ENCODE results near the gene ATP8A2.

The ATP8A2 gene

GRCh38 chr13:26030331-26030730, 658.6 kb downstream of the ATP8A2 start:
- TF ChIP-seq MYC (IDR thresholded peaks at IDR 0.05; ENCODE audit: low read depth, low read length): no peak
- TF ChIP-seq MAX (IDR thresholded peaks at IDR 0.05; ENCODE audit: low read depth, low read length): no peak
- TF ChIP-seq CTCF (IDR thresholded peaks at IDR 0.05; ENCODE audit: low read depth, low read length): no peak
- TF ChIP-seq POLR2A (IDR thresholded peaks at IDR 0.05; ENCODE audit: extremely low read depth, insufficient read length): no peak

GRCh38 chr13:26034018-26034417, 662.2 kb downstream of the ATP8A2 start:
- no peak overlapping the region for H3K4me3 ChIP-seq (ENCODE audit: low read depth, low read length)
- no peak for TF ChIP-seq CTCF (IDR thresholded peaks at IDR 0.05; ENCODE audit: low read depth, low read length)
- DNase-seq (ENCODE audit: low read depth): no peak

More at GRCh38 chr13:26030331-26030730, 658.6 kb downstream of the ATP8A2 start:
- H3K4me3 ChIP-seq (ENCODE audit: low read depth, low read length): no peak overlapping the region
- no peak for DNase-seq (ENCODE audit: low read depth)

GRCh38 chr13:26036383-26036782, 664.6 kb downstream of the ATP8A2 start:
- H3K4me3 ChIP-seq (ENCODE audit: low read depth, low read length): no peak overlapping the region
- no peak for TF ChIP-seq MAX (IDR thresholded peaks at IDR 0.05; ENCODE audit: low read depth, low read length)
- TF ChIP-seq MYC (IDR thresholded peaks at IDR 0.05; ENCODE audit: low read depth, low read length): no peak
- TF ChIP-seq CTCF (IDR thresholded peaks at IDR 0.05; ENCODE audit: low read depth, low read length): no peak
- no peak for TF ChIP-seq POLR2A (IDR thresholded peaks at IDR 0.05; ENCODE audit: extremely low read depth, insufficient read length)
- DNase-seq (ENCODE audit: low read depth): no peak

- DNase-seq (ENCODE audit: low read depth): peak; percentile 67
- H3K4me3 ChIP-seq (ENCODE audit: low read depth, low read length): no peak overlapping the region
- TF ChIP-seq POLR2A (IDR thresholded peaks at IDR 0.05; ENCODE audit: extremely low read depth, insufficient read length) (no peak), CTCF (IDR thresholded peaks at IDR 0.05; ENCODE audit: low read depth, low read length) (peak; percentile 86)
Observed at GRCh38 chr13:26037302-26037701, 665.5 kb downstream of the ATP8A2 start.

- TF ChIP-seq MAX (IDR thresholded peaks at IDR 0.05; ENCODE audit: low read depth, low read length): no peak
- no peak for TF ChIP-seq POLR2A (IDR thresholded peaks at IDR 0.05; ENCODE audit: extremely low read depth, insufficient read length)
- no peak for TF ChIP-seq MYC (IDR thresholded peaks at IDR 0.05; ENCODE audit: low read depth, low read length)
- TF ChIP-seq CTCF (IDR thresholded peaks at IDR 0.05; ENCODE audit: low read depth, low read length): no peak
- DNase-seq (ENCODE audit: low read depth): no peak
- no peak overlapping the region for H3K4me3 ChIP-seq (ENCODE audit: low read depth, low read length)
Observed at GRCh38 chr13:26038931-26039475, 667.2 kb downstream of the ATP8A2 start.

- TF ChIP-seq POLR2A (IDR thresholded peaks at IDR 0.05; ENCODE audit: extremely low read depth, insufficient read length): no peak
- no peak for TF ChIP-seq MYC (IDR thresholded peaks at IDR 0.05; ENCODE audit: low read depth, low read length)
- TF ChIP-seq CTCF (IDR thresholded peaks at IDR 0.05; ENCODE audit: low read depth, low read length): no peak
- no peak for TF ChIP-seq MAX (IDR thresholded peaks at IDR 0.05; ENCODE audit: low read depth, low read length)
- no peak overlapping the region for H3K4me3 ChIP-seq (ENCODE audit: low read depth, low read length)
- DNase-seq (ENCODE audit: low read depth): no peak
Observed at GRCh38 chr13:26041444-26041843, 669.7 kb downstream of the ATP8A2 start.

Measured in NB4 (cell line).